Neuron (in vitro differentiated cells): ENCODE results near the gene NISCH.
"Not testable (repeated sequence)": the region's sequence is repeated elsewhere in the genome, so short reads cannot be mapped to it uniquely, and the experiment has no call there.

Experiments used
- H2AFZ ChIP-seq: one replicate; pipeline ENCODE4 v1.6.1; 2013; ENCODE audit warnings: low read depth, mild to moderate bottlenecking, inconsistent platforms, low read length, moderate library complexity
- H3K27me3 ChIP-seq: one replicate; pipeline ENCODE4 v1.6.1; 2013; ENCODE audit warnings: low read length; ENCODE audit not compliant: insufficient read depth
- H3K36me3 ChIP-seq: one replicate; pipeline ENCODE4 v1.6.1; 2013; ENCODE audit warnings: low read length; ENCODE audit not compliant: insufficient read depth
- H3K4me1 ChIP-seq: one replicate; pipeline ENCODE4 v1.6.1; 2013; ENCODE audit warnings: low read length; ENCODE audit not compliant: insufficient read depth
- H3K4me3 ChIP-seq: 2 replicates; pipeline ENCODE4 v1.5.1; 2013; ENCODE audit warnings: mild to moderate bottlenecking, low read length, moderate library complexity
- H3K9me3 ChIP-seq: one replicate; pipeline ENCODE4 v1.6.1; 2013; ENCODE audit warnings: low read length

NISCH gene

DNA sequence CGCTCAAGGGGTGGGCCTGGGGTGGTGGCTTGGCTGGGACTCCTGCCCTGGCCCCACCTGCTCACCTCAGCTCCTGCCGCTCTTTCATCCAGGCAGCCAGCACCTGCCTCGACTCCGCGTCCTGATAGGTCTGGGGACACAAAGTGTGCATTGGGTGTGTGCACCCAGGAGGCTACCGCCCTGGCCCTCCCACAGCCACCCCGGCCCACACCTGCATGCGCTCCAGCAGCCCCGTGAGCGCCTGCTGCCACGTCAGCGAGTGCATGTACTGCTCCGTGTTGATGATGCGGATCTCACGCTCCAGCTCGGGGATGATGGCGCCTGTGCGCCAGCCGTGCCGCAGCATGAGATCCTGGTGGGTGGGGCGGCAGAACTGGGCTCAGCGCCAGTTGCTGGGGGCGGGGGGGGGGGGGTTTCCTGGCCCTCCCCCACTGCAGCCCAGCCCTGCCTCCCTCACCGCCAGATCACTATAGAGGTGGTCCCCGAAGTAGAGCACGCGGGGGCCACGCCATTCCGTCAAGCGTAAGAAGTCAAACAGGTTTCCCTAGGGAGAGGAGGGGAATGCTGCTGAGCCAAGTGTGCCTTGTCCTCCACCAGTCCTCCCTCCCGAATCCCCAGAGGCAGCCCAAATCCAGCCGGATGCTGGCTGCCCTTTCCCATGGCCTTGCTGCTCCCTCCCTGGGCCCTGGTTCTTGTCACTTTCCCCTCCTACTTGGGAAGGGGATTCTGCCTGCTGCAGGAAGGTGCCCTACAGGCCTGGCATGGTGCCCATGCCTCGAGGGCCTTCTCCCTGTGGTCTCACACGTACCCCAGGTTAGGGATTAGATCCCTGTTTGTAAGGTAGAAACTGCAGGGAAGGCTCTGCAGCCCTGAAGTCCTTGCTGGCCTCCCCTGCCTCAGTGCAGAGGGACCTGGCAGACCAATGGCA lies 69.6 kb downstream of the NISCH start:
- no peaks in the 10 kb centered on the region for H3K9me3 ChIP-seq
- H3K27me3 ChIP-seq = no peaks in the 10 kb centered on the region
- peaks cover 19% of the 10 kb centered on the region for H3K4me1 ChIP-seq
- peaks cover 13% of the 10 kb centered on the region for H3K36me3 ChIP-seq
- no peak overlapping the region for H2AFZ ChIP-seq
- no peak overlapping the region for H3K4me3 ChIP-seq

GRCh38 chr3:52525680-52526561 lies 70.5 kb downstream of the NISCH start:
- H3K4me3 ChIP-seq = no peak overlapping the region
- H3K36me3 ChIP-seq = peaks cover 13% of the 10 kb centered on the region
- no peaks in the 10 kb centered on the region for H3K27me3 ChIP-seq
- H3K9me3 ChIP-seq = no peaks in the 10 kb centered on the region
- H3K4me1 ChIP-seq = peaks cover 19% of the 10 kb centered on the region
- no peak overlapping the region for H2AFZ ChIP-seq

GRCh38 chr3:52526671-52527038 lies 71.3 kb downstream of the NISCH start:
- H2AFZ ChIP-seq, H3K4me3 ChIP-seq, H3K9me3 ChIP-seq, H3K27me3 ChIP-seq: not testable (repeated sequence)
- Histone ChIP-seq H3K36me3 (peaks cover 13% of the 10 kb centered on the region), H3K4me1 (peaks cover 19% of the 10 kb centered on the region)

DNA sequence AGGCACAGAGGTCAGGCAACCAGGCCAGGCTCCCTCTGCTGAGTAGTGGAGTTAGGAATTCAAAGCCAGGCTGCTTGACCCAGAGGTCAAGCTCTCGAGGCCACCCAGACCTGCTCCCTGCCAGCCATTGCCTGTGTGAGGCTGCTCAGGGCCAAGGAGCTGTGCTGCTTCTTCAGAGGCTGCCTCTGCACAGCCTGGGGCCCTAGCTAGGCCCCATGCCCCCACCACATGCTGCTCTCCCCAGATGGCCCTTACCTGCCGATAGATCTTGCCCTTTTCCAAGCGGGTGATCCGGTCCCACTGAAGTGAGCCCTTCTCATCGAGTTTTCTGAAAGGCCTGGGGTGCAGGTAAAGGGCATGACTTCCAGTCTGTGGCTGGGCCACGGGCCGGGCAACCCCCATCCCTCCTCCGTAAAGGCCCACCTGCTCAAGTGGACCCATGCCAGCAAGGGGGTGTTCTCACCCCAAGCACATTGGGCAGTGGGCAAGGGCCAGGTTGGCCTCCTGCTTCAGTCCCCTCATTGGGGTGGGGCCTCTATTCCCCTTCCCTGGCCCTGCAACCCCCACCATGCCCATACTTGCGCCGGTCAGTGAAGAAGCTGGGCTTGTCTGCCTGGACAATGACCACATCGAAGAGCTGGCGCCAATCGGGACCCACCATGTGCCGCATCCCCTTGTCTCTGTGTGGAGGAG lies 71.8 kb downstream of the NISCH start:
- Histone ChIP-seq H3K4me1 (peaks cover 20% of the 10 kb centered on the region), H3K9me3 (no peaks in the 10 kb centered on the region), H3K27me3 (no peaks in the 10 kb centered on the region), H3K4me3 (no peak overlapping the region), H3K36me3 (peaks cover 13% of the 10 kb centered on the region), H2AFZ (no peak overlapping the region)

GRCh38 chr3:52527732-52528585 lies 72.6 kb downstream of the NISCH start:
- H2AFZ ChIP-seq = no peak overlapping the region
- H3K4me3 ChIP-seq = no peak overlapping the region
- H3K9me3 ChIP-seq = no peaks in the 10 kb centered on the region
- peaks cover 22% of the 10 kb centered on the region for H3K4me1 ChIP-seq
- H3K27me3 ChIP-seq = no peaks in the 10 kb centered on the region
- H3K36me3 ChIP-seq = peaks cover 13% of the 10 kb centered on the region

DNA sequence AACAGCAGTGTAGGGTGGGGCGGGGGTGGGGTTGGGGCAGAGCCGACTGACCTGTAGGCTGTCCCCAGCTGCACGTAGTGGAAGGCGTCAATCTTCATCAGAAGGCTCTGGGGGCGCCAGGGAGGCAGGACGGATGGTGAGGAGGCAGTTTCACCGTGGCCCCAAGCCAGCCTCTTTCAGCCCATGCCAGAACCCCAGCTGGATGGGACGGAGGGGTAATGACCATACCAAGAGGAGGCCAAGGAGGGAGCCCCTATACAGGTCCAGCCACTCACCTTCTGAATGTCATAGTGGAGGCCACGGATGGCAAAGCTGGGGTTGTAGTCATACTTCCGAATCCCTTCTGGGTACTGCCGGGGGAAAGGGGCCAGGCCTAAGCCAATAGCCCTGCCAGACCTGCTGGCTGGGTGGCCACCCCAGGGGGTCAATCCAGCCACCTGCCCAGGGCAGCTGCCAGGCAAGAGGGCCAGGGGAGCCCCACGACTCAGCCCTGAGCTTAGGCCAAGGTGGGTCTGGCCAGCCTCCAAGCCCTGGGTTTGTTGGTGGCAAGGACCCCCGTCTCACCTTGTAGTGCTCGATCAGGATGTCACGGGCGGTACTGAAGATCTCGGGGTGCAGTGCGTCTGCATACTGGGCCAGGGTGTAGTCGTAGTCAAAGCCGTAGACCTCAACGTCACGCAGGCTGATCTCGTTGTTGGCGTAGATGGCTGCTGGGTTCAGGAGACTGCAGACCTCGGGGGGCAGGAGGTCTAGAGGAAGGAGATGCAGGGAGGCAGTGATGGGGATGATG lies 73.4 kb downstream of the NISCH start:
- Histone ChIP-seq H3K4me1 (peaks cover 22% of the 10 kb centered on the region), H2AFZ (no peak overlapping the region), H3K4me3 (no peak overlapping the region), H3K36me3 (peaks cover 13% of the 10 kb centered on the region), H3K9me3 (no peaks in the 10 kb centered on the region), H3K27me3 (no peaks in the 10 kb centered on the region)

DNA sequence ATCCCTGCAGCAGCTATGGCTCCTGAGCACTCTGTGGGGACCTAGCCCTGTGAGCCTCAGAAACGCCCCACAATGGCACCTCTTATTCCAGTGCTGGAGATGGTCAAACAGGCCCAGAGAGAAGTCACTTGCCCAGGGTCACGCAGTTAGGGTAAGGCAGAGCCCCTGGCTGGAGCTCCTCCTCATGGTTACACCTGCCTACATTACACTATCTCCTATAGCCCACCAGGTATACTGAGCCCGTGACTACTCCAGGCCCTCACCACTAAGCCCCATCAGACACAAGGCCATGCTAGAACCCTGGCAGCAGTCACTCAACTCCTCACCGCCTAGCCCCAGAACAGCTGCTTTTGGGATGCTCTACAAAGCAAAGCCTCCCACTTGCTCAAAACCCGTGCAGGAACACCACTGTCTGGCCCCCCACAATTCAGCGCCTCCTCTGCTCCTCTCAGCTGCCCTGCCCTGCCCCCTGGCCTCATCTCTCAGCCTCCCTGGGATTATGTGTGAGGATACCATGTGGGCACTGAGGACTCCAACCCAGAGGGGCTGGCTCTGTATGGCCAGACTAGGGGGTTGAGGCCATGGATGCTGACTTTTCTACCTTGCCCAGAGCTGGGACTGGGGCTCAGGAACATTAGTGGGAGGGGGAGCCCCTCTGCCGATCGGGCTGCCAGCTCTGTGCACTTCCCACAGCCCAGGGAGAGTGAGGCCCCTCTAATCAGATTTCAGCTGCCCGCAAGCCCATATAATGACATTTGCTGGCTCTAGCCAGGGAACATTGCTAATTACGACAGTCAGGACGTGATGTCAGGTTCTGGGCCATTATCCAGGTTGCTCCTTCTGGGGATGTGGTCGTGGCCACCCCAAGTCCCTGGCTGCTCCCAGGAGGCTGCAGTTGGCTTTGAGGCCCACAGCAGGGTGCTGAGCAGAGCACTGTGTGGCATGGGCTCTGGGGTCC lies 74.3 kb downstream of the NISCH start:
- H3K36me3 ChIP-seq = peaks cover 13% of the 10 kb centered on the region
- H2AFZ ChIP-seq = no peak overlapping the region
- peaks cover 22% of the 10 kb centered on the region for H3K4me1 ChIP-seq
- H3K9me3 ChIP-seq = no peaks in the 10 kb centered on the region
- no peaks in the 10 kb centered on the region for H3K27me3 ChIP-seq
- no peak overlapping the region for H3K4me3 ChIP-seq

DNA sequence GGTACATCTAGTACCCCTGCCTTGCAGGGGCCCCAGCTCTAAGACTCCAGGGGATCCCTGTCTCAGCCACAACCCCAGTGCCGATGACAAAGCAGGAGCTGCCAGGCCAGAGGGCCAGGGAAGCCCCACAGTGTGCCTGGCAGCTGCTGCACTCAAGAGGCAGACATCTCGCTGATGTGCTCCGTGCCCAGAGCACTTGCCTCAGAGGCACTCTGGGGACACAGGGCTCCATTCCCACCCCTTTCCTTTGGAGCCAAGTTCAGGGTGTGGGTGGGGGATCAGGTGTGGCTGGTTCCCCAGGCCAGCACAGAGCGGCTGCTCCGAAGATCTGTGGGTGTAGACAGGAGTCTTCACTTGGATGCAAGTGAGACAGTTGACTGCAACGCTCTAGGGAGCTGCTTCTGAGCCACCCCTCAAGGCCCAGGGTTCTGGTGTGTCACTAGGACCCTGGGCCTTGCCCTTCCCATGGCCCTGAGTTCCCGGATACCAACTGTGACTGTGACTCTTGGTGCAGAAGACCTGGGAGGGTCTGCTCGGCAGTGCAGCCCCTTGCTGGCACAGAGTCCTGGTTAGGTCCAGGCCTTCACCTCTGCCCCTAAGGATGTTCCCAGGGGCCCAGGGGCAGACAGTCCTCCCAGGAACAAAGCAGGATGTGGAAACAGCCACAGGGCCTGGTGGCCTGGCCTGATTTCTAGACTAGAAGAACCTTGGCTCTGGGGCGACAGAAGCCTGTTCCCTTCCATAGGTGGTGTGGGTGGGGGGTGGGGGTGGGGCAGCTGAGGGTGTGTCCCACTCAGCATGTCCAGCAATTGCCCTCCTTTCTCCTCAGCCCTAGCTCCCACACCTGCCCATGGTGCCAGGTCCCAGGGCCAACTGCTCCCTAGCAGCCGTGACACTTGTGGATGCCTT lies 75.8 kb downstream of the NISCH start:
- Histone ChIP-seq H3K4me1 (peaks cover 18% of the 10 kb centered on the region), H3K27me3 (no peaks in the 10 kb centered on the region), H3K4me3 (no peak overlapping the region), H2AFZ (no peak overlapping the region), H3K9me3 (no peaks in the 10 kb centered on the region), H3K36me3 (peaks cover 13% of the 10 kb centered on the region)

DNA sequence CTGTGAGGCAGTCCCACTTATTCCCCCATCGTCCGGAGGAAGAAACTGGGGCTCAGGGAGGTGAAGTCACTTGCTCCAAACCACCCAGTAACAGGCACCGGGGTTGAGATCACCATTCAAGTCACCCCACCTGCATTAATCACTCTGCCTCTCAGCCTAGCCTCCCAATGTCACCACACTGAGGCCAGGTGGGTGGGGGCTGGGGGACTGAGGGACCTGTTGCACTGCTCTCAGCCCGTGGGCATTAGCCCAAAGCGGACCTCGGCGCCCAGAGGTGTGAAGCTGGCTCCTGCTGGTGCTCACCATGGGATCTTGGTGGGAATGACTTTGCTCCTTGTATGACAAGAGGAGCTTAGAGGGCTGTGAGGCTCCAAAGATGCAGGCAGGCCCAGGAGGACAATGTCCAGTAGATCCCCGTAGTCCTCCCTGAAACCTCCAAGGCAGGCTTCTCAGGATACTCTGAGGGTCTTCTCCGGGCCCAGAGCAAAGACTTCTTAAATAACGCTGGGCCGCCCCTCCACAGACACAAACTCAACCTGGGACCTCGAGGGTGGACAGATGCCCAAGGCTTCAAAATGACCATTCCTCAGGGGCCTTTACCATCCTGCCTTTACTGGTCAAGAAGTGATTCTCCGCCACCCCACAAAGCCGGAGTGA lies 76.6 kb downstream of the NISCH start:
- Histone ChIP-seq H3K4me3 (peak overlapping the region; percentile 53), H3K27me3 (no peaks in the 10 kb centered on the region), H2AFZ (no peak overlapping the region), H3K4me1 (peaks cover 11% of the 10 kb centered on the region), H3K9me3 (no peaks in the 10 kb centered on the region), H3K36me3 (peaks cover 13% of the 10 kb centered on the region)

DNA sequence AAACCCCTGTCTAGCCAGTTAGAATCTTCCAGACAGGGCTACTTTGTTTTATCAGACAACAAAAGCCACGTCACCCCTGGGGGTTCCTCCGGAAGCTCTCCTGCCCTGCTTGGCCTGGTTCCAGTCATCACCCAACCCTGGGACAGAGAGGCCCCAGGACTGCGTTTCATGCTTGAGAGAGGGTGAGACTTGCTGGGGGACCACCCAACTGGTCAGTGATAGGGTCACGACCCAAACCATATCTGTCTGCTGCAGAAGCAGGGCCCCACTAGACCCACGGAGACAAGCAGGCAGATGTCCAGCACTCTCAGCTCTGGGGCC lies 77.1 kb downstream of the NISCH start:
- Histone ChIP-seq H2AFZ (no peak overlapping the region), H3K9me3 (no peaks in the 10 kb centered on the region), H3K4me3 (peak overlapping the region; percentile 53), H3K27me3 (no peaks in the 10 kb centered on the region), H3K36me3 (peaks cover 13% of the 10 kb centered on the region), H3K4me1 (peaks cover 12% of the 10 kb centered on the region)
